Suprapubic skin (tissue), 4 donors: ENCODE measurements around the gene RNF5.

Experiments used
- EP300 ChIP-seq: sonication (generic); formaldehyde crosslinking; IDR thresholded peaks from one replicate; pipeline ENCODE4 v1.6.1; 2017; ENCODE audit warnings: antibody characterized with exemption
- POLR2A ChIP-seq, 2 donors: fragments of 450-650 bp; IDR thresholded peaks; one replicate each; pipeline ENCODE4 v1.6.1; 2017; ENCODE audit warnings: antibody characterized with exemption in 2 of 2, mild to moderate bottlenecking in 2 of 2, moderate library complexity in 2 of 2
- POLR2AphosphoS5 ChIP-seq, 3 donors: sonication (generic); formaldehyde crosslinking; IDR thresholded peaks; one replicate each; pipeline ENCODE4 v1.6.1; 2017; ENCODE audit warnings: antibody characterized with exemption in 3 of 3
- TF ChIP-seq, protein P1 (sequence below), 2 donors: fragments of 200-600 bp in 1 of 2; fragments of 450-650 bp in 1 of 2; sonication (generic) in 1 of 2; IDR thresholded peaks; one replicate each; pipeline ENCODE4 v1.5.1; 2016 to 2019; ENCODE audit warnings: antibody characterized with exemption in 2 of 2, mild to moderate bottlenecking in 1 of 2, moderate library complexity in 1 of 2

- TF ChIP-seq, protein P1, sequence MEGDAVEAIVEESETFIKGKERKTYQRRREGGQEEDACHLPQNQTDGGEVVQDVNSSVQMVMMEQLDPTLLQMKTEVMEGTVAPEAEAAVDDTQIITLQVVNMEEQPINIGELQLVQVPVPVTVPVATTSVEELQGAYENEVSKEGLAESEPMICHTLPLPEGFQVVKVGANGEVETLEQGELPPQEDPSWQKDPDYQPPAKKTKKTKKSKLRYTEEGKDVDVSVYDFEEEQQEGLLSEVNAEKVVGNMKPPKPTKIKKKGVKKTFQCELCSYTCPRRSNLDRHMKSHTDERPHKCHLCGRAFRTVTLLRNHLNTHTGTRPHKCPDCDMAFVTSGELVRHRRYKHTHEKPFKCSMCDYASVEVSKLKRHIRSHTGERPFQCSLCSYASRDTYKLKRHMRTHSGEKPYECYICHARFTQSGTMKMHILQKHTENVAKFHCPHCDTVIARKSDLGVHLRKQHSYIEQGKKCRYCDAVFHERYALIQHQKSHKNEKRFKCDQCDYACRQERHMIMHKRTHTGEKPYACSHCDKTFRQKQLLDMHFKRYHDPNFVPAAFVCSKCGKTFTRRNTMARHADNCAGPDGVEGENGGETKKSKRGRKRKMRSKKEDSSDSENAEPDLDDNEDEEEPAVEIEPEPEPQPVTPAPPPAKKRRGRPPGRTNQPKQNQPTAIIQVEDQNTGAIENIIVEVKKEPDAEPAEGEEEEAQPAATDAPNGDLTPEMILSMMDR (IDR thresholded peaks at IDR 0.05) = no peak
- TF ChIP-seq POLR2A (IDR thresholded peaks at IDR 0.05) = no peak
- TF ChIP-seq POLR2AphosphoS5 (IDR thresholded peaks at IDR 0.05) = no peak
- TF ChIP-seq EP300 = no peak
These were observed 10.3 kb downstream of the RNF5 start for GRCh38 chr6:32188381-32189068.
